ENCODE data around the gene ULK3.

- TF ChIP-seq TAF1 (IDR thresholded peaks at IDR 0.05; ENCODE audit: low read depth) (no peak), EGR1 (IDR thresholded peaks at IDR 0.05) (no peak), TCF12 (IDR thresholded peaks at IDR 0.05; ENCODE audit: low read depth) (no peak), MAX (IDR thresholded peaks at IDR 0.05) (no peak), RAD21 (IDR thresholded peaks at IDR 0.05; ENCODE audit: low read depth) (no peak)
Observed at GRCh38 chr15:74808078-74808839, 34.7 kb downstream of the ULK3 start.
